Panc1 (cell line): ENCODE results near the gene ALKBH1.

Source experiments
- CTCF ChIP-seq: fragments of 450-650 bp; IDR thresholded peaks from 2 replicates; pipeline ENCODE4 v1.5.1; 2017; ENCODE audit warnings: mild to moderate bottlenecking
- POLR2AphosphoS5 ChIP-seq: IDR thresholded peaks from 2 replicates; pipeline ENCODE4 v1.6.1; 2012; ENCODE audit warnings: mild to moderate bottlenecking, low read depth, low read length, moderate library complexity
- REST ChIP-seq, 2 experiments: IDR thresholded peaks; 2 replicates each; pipeline ENCODE4 v1.6.1; 2011 to 2012; ENCODE audit warnings: low read depth in 2 of 2, control low read depth in 1 of 2, low read length in 1 of 2, mild to moderate bottlenecking in 1 of 2, moderate library complexity in 1 of 2; ENCODE audit not compliant: insufficient read depth in 1 of 2
- TCF7L2 ChIP-seq: IDR thresholded peaks from 2 replicates; pipeline ENCODE4 v1.6.1; 2011; ENCODE audit warnings: mild to moderate bottlenecking, low read depth, low read length, inconsistent platforms

GRCh38 chr14:77642407-77642806 is 65.4 kb downstream of the ALKBH1 start:
- TF ChIP-seq CTCF (no peak), REST (IDR thresholded peaks at IDR 0.05; ENCODE audit: insufficient read depth in 1 of 2, low read depth in 2 of 2, low read length in 1 of 2) (no peak), POLR2AphosphoS5 (no peak), TCF7L2 (no peak)
